Measurements from ENCODE around the gene SYT12.

- TF ChIP-seq, protein P1, sequence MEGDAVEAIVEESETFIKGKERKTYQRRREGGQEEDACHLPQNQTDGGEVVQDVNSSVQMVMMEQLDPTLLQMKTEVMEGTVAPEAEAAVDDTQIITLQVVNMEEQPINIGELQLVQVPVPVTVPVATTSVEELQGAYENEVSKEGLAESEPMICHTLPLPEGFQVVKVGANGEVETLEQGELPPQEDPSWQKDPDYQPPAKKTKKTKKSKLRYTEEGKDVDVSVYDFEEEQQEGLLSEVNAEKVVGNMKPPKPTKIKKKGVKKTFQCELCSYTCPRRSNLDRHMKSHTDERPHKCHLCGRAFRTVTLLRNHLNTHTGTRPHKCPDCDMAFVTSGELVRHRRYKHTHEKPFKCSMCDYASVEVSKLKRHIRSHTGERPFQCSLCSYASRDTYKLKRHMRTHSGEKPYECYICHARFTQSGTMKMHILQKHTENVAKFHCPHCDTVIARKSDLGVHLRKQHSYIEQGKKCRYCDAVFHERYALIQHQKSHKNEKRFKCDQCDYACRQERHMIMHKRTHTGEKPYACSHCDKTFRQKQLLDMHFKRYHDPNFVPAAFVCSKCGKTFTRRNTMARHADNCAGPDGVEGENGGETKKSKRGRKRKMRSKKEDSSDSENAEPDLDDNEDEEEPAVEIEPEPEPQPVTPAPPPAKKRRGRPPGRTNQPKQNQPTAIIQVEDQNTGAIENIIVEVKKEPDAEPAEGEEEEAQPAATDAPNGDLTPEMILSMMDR (IDR thresholded peaks at IDR 0.05; ENCODE audit: low read depth, low read length, poor library complexity, severe bottlenecking) = no peak
- TF ChIP-seq EZH2phosphoT487 (IDR thresholded peaks at IDR 0.05; ENCODE audit: borderline replicate concordance, low read length) = no peak
Measured at GRCh38 chr11:66981976-66982578, 40.9 kb upstream of the SYT12 start.
